ENCODE measurements around the gene NIPAL3. TPM values are rescaled to one million over a fixed set of nuclear protein-coding genes. Genes with fewer than 3 reads are reported as not detected.

Gene NIPAL3
- total RNA-seq, 1 experiment from 2014 or later: 11.2 TPM

DNA sequence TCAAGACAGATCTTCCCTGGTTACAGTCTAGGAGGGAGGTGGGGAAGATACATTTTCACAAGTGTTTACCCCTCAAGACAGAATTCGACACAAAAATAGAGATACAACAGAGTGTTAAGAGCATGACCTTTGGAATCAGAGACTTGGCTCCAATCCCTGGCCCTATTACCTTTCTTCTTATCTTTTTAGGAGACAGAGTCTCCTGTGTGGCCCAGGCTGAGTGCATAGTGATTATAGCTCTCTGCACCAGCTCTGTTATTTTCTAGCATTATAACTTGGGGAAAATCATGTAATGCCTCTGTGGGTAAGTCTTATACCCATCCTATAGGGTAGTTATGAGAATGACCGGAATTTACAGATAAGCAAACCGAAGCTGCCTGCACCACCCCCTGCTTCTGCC is 9.8 kb downstream of the NIPAL3 start:
- POLR2A ChIA-PET: no interaction called here
- Mint-ChIP-seq H3K4me1 (peaks cover 31% of the 10 kb centered on the region), H3K9me3 (no peaks in the 10 kb centered on the region), H3K27me3 (ENCODE audit: low read depth) (no peaks in the 10 kb centered on the region), H3K36me3 (no peaks in the 10 kb centered on the region), H3K27ac (no peak overlapping the region), H3K4me3 (no peak overlapping the region)
- ATAC-seq: no peak
- CTCF ChIA-PET: interaction anchor here (1.4 to 4.6 kb wide), 2 partner anchors 10 to 227 kb away, joined by 5 to 21 read pairs; partner anchors contain the start of gene NIPAL3
- TF ChIP-seq, protein P1, sequence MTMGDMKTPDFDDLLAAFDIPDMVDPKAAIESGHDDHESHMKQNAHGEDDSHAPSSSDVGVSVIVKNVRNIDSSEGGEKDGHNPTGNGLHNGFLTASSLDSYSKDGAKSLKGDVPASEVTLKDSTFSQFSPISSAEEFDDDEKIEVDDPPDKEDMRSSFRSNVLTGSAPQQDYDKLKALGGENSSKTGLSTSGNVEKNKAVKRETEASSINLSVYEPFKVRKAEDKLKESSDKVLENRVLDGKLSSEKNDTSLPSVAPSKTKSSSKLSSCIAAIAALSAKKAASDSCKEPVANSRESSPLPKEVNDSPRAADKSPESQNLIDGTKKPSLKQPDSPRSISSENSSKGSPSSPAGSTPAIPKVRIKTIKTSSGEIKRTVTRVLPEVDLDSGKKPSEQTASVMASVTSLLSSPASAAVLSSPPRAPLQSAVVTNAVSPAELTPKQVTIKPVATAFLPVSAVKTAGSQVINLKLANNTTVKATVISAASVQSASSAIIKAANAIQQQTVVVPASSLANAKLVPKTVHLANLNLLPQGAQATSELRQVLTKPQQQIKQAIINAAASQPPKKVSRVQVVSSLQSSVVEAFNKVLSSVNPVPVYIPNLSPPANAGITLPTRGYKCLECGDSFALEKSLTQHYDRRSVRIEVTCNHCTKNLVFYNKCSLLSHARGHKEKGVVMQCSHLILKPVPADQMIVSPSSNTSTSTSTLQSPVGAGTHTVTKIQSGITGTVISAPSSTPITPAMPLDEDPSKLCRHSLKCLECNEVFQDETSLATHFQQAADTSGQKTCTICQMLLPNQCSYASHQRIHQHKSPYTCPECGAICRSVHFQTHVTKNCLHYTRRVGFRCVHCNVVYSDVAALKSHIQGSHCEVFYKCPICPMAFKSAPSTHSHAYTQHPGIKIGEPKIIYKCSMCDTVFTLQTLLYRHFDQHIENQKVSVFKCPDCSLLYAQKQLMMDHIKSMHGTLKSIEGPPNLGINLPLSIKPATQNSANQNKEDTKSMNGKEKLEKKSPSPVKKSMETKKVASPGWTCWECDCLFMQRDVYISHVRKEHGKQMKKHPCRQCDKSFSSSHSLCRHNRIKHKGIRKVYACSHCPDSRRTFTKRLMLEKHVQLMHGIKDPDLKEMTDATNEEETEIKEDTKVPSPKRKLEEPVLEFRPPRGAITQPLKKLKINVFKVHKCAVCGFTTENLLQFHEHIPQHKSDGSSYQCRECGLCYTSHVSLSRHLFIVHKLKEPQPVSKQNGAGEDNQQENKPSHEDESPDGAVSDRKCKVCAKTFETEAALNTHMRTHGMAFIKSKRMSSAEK (CRISPR knock-in tag; IDR thresholded peaks at IDR 0.05; ENCODE audit: borderline replicate concordance): no peak
- TF ChIP-seq, protein P2, sequence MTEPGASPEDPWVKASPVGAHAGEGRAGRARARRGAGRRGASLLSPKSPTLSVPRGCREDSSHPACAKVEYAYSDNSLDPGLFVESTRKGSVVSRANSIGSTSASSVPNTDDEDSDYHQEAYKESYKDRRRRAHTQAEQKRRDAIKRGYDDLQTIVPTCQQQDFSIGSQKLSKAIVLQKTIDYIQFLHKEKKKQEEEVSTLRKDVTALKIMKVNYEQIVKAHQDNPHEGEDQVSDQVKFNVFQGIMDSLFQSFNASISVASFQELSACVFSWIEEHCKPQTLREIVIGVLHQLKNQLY (CRISPR knock-in tag; IDR thresholded peaks at IDR 0.05): no peak
- TF ChIP-seq ZNF219 (CRISPR knock-in tag; IDR thresholded peaks at IDR 0.05; ENCODE audit: borderline replicate concordance) (no peak), ATF3 (CRISPR knock-in tag; conservative IDR thresholded peaks at IDR 0.05) (no peak)
- TF ChIP-seq, protein P3, sequence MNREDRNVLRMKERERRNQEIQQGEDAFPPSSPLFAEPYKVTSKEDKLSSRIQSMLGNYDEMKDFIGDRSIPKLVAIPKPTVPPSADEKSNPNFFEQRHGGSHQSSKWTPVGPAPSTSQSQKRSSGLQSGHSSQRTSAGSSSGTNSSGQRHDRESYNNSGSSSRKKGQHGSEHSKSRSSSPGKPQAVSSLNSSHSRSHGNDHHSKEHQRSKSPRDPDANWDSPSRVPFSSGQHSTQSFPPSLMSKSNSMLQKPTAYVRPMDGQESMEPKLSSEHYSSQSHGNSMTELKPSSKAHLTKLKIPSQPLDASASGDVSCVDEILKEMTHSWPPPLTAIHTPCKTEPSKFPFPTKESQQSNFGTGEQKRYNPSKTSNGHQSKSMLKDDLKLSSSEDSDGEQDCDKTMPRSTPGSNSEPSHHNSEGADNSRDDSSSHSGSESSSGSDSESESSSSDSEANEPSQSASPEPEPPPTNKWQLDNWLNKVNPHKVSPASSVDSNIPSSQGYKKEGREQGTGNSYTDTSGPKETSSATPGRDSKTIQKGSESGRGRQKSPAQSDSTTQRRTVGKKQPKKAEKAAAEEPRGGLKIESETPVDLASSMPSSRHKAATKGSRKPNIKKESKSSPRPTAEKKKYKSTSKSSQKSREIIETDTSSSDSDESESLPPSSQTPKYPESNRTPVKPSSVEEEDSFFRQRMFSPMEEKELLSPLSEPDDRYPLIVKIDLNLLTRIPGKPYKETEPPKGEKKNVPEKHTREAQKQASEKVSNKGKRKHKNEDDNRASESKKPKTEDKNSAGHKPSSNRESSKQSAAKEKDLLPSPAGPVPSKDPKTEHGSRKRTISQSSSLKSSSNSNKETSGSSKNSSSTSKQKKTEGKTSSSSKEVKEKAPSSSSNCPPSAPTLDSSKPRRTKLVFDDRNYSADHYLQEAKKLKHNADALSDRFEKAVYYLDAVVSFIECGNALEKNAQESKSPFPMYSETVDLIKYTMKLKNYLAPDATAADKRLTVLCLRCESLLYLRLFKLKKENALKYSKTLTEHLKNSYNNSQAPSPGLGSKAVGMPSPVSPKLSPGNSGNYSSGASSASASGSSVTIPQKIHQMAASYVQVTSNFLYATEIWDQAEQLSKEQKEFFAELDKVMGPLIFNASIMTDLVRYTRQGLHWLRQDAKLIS (CRISPR knock-in tag; IDR thresholded peaks at IDR 0.05; ENCODE audit: borderline replicate concordance): no peak
- DNase-seq (ENCODE audit: low spot score): no peak

DNA sequence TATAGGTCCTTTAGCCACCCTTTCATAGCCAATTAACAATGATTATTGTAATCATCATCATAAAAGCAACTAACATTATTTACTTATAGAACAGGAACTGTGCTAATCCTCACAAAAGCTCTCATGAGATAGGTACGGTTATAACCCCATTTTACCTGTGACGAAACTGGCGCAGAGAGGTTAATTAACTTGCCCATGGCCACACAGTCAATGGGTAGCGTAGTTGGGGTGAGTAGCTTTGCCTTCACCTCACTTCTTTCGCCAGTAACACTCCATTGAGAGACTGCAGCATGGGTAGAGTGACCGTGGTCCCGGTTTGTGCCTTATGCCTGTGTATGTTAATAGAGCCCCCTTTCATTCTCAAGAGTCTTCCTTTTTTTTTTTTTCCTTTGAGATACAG is 10.3 kb downstream of the NIPAL3 start:
- Mint-ChIP-seq H3K4me1 (peaks cover 31% of the 10 kb centered on the region), H3K4me3 (no peak overlapping the region), H3K27me3 (ENCODE audit: low read depth) (no peaks in the 10 kb centered on the region), H3K27ac (no peak overlapping the region), H3K9me3 (no peaks in the 10 kb centered on the region), H3K36me3 (no peaks in the 10 kb centered on the region)
- ChIA-PET POLR2A (no interaction called here), CTCF (interaction anchor here (1.4 to 4.6 kb wide), 2 partner anchors 10 to 227 kb away, joined by 5 to 21 read pairs; partner anchors contain the start of gene NIPAL3)
- DNase-seq (ENCODE audit: low spot score) (no peak), ATAC-seq (no peak)
- no peak for TF ChIP-seq NR3C1 (CRISPR knock-in tag; conservative IDR thresholded peaks at IDR 0.05; ENCODE audit: low read depth)
- TF ChIP-seq RORB (CRISPR knock-in tag; IDR thresholded peaks at IDR 0.05): no peak
- TF ChIP-seq, protein P4, sequence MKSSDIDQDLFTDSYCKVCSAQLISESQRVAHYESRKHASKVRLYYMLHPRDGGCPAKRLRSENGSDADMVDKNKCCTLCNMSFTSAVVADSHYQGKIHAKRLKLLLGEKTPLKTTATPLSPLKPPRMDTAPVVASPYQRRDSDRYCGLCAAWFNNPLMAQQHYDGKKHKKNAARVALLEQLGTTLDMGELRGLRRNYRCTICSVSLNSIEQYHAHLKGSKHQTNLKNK (CRISPR knock-in tag; IDR thresholded peaks at IDR 0.05): no peak
- no peak for TF ChIP-seq TEAD1 (CRISPR knock-in tag; IDR thresholded peaks at IDR 0.05)
- no peak for TF ChIP-seq RELA (CRISPR knock-in tag; IDR thresholded peaks at IDR 0.05; ENCODE audit: borderline replicate concordance)
- TF ChIP-seq, protein P5, sequence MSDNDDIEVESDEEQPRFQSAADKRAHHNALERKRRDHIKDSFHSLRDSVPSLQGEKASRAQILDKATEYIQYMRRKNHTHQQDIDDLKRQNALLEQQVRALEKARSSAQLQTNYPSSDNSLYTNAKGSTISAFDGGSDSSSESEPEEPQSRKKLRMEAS (CRISPR knock-in tag; IDR thresholded peaks at IDR 0.05): no peak
- TF ChIP-seq, protein P1 (CRISPR knock-in tag; IDR thresholded peaks at IDR 0.05; ENCODE audit: borderline replicate concordance): no peak
- TF ChIP-seq ARID4B (CRISPR knock-in tag; IDR thresholded peaks at IDR 0.05; ENCODE audit: borderline replicate concordance): no peak
- no peak for TF ChIP-seq ZNF232 (CRISPR knock-in tag; IDR thresholded peaks at IDR 0.05)
- no peak for TF ChIP-seq CBFB (CRISPR knock-in tag; IDR thresholded peaks at IDR 0.05; ENCODE audit: low read depth)
